ENCODE data around the gene RARB. TPM values are rescaled to one million over a fixed set of nuclear protein-coding genes. Genes with fewer than 3 reads are reported as not detected.

The RARB gene
- total and polyA plus RNA-seq, 9 donors, result 3.5 to 13.4 (median 7.9) TPM

DNA sequence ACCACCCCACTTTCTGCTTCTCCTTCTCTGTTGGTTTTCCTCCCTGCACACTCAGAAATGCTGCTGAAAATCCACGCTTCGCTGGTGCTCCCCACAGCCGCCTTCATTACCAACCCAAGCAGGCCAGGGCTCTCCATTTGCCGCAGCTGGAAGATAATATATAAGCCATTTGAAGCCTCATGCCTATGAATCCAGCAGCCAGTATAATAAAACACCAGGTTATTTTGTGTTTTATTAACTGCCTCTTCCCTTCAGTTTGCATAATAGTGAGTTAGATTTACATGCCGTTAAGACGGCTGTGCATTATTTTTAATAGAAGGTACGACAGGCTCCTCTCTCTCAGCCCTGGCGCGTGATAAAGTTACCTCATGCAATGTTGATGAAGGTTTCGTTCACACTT is 150.0 kb downstream of the RARB start:
- WGBS, 3 donors, result 93 to 98% (median 97%) methylated on average over 10 of the region's 10 CpGs
- H3K4me3 ChIP-seq, result no peak overlapping the region
- no peak for DNase-seq
- no peaks in the 10 kb centered on the region for H3K4me1 ChIP-seq (ENCODE audit: insufficient read depth)
- H3K27me3 ChIP-seq, result no peaks in the 10 kb centered on the region
- H3K27ac ChIP-seq, result no peak overlapping the region
- TF ChIP-seq POLR2A (IDR thresholded peaks at IDR 0.05) (no peak), CTCF (IDR thresholded peaks at IDR 0.05) (no peak), EP300 (IDR thresholded peaks at IDR 0.05) (no peak)
- peaks cover 0 to 4% of the 10 kb centered on the region in 2 donors for H3K9me3 ChIP-seq
- no peaks in the 10 kb centered on the region for H3K36me3 ChIP-seq
- intact Hi-C loops (cut with DNase I), result no loop called here

DNA sequence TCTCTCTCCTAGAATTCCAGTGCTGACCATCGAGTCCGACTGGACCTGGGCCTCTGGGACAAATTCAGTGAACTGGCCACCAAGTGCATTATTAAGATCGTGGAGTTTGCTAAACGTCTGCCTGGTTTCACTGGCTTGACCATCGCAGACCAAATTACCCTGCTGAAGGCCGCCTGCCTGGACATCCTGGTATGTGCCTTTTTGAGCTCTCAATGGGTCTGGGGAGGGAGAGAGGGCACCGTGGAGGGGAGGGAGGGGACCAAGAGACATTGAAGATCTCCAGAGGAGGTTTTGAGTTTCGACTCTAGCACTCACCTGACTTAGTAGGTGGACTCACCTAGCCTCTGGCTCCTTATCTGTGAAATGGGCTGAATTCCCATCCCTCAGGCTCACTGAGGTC is 152.5 kb downstream of the RARB start:
- H3K27ac ChIP-seq, result no peak overlapping the region
- no peaks in the 10 kb centered on the region for H3K27me3 ChIP-seq
- WGBS, 3 donors, result 85 to 90% (median 87%) methylated on average over 8 of the region's 8 CpGs
- H3K9me3 ChIP-seq, result peaks cover 0 to 4% of the 10 kb centered on the region in 2 donors
- no peak for TF ChIP-seq POLR2A (IDR thresholded peaks at IDR 0.05)
- TF ChIP-seq EP300 (IDR thresholded peaks at IDR 0.05), result no peak
- TF ChIP-seq CTCF (IDR thresholded peaks at IDR 0.05), result no peak
- intact Hi-C loops (cut with DNase I), result no loop called here
- H3K4me3 ChIP-seq, result no peak overlapping the region
- H3K4me1 ChIP-seq (ENCODE audit: insufficient read depth), result no peaks in the 10 kb centered on the region
- H3K36me3 ChIP-seq, result no peaks in the 10 kb centered on the region
- DNase-seq, result no peak

- Histone ChIP-seq H3K4me3 (no peak overlapping the region), H3K27me3 (no peaks in the 10 kb centered on the region), H3K4me1 (ENCODE audit: insufficient read depth) (no peaks in the 10 kb centered on the region), H3K9me3 (peaks cover 0 to 4% of the 10 kb centered on the region in 2 donors), H3K36me3 (no peaks in the 10 kb centered on the region), H3K27ac (no peak overlapping the region)
- intact Hi-C loops (cut with DNase I), result no loop called here
- TF ChIP-seq POLR2A (IDR thresholded peaks at IDR 0.05) (no peak), CTCF (IDR thresholded peaks at IDR 0.05) (no peak), EP300 (IDR thresholded peaks at IDR 0.05) (no peak)
- DNase-seq, result no peak
- 95 to 98% (median 97%) methylated on average over 7 of the region's 7 CpGs for WGBS, 3 donors
Observed at GRCh38 chr3:25581335-25581734, 153.3 kb downstream of the RARB start.

DNA sequence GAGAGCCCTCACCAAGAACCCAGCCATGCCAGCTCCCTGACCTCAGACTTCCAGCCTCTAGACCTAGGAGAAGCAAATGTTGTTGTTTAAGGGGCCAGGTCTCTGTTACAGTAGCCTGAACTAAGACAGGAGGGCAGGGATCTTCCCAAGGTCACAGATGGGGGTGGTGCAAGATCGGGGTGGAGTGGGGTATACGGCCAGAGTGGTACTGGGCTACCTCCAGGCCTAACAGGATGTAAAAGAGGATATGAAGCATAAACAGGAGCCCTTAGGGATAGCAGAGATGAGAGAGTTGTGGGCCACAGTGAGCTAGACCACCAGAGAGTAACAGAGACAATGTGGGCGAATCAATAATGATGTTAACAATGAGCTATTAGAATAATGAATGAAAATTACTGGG is 153.8 kb downstream of the RARB start:
- H3K9me3 ChIP-seq, result peaks cover 0 to 4% of the 10 kb centered on the region in 2 donors
- no peak overlapping the region for H3K27ac ChIP-seq
- TF ChIP-seq CTCF (IDR thresholded peaks at IDR 0.05), result no peak
- no peak for TF ChIP-seq POLR2A (IDR thresholded peaks at IDR 0.05)
- TF ChIP-seq EP300 (IDR thresholded peaks at IDR 0.05), result no peak
- 92 to 96% (median 94%) methylated on average over 3 of the region's 3 CpGs for WGBS, 3 donors
- H3K4me3 ChIP-seq, result no peak overlapping the region
- intact Hi-C loops (cut with DNase I), result no loop called here
- DNase-seq, result no peak
- no peaks in the 10 kb centered on the region for H3K27me3 ChIP-seq
- no peaks in the 10 kb centered on the region for H3K4me1 ChIP-seq (ENCODE audit: insufficient read depth)
- no peaks in the 10 kb centered on the region for H3K36me3 ChIP-seq
